Vagina (tissue), 2 donors: ENCODE results near the gene RET.

Experiments
- CTCF ChIP-seq, 3 experiments: fragments of 450-650 bp in 2 of 3; fragments of 200-600 bp in 1 of 3; sonication (generic) in 1 of 3; IDR thresholded peaks; one replicate each; pipeline ENCODE4 v1.5.1; 2017 to 2019; ENCODE audit warnings: antibody characterized with exemption in 3 of 3, mild to moderate bottlenecking in 2 of 3, moderate library complexity in 2 of 3
- POLR2A ChIP-seq, 2 donors: fragments of 450-650 bp; IDR thresholded peaks; one replicate each; pipeline ENCODE4 v1.6.1; 2017; ENCODE audit warnings: antibody characterized with exemption in 2 of 2, mild to moderate bottlenecking in 2 of 2, moderate library complexity in 2 of 2
- POLR2AphosphoS5 ChIP-seq, 2 donors: sonication (generic); formaldehyde crosslinking; IDR thresholded peaks; one replicate each; pipeline ENCODE4 v1.9.0; 2017; ENCODE audit warnings: antibody characterized with exemption in 2 of 2, mild to moderate bottlenecking in 2 of 2, low read depth in 1 of 2; ENCODE audit not compliant: insufficient read depth in 1 of 2

GRCh38 chr10:43038783-43039623, 37.9 kb upstream of the RET start:
- TF ChIP-seq CTCF (IDR thresholded peaks at IDR 0.05) (no peak), POLR2A (IDR thresholded peaks at IDR 0.05) (no peak), POLR2AphosphoS5 (IDR thresholded peaks at IDR 0.05; ENCODE audit: insufficient read depth in 1 of 2, low read depth in 1 of 2) (no peak)
